MM.1S (cell line): ENCODE measurements around the gene CFAP46.

ENCODE experiments used
- CTCF ChIP-seq: fragments of 300-600 bp; sonication (generic); IDR thresholded peaks from 2 replicates; pipeline ENCODE4 v1.5.1; 2016; ENCODE audit warnings: antibody characterized with exemption, low read length, mixed read lengths
- EZH2 ChIP-seq: fragments of 300-600 bp; sonication (generic); optimal IDR thresholded peaks from 2 replicates; pipeline ENCODE3; 2017; ENCODE audit warnings: low read depth, mild to moderate bottlenecking, antibody characterized with exemption, low read length, mixed read lengths
- EZH2phosphoT487 ChIP-seq: fragments of 300-600 bp; sonication (generic); IDR thresholded peaks from 2 replicates; pipeline ENCODE4 v1.6.1; 2018; ENCODE audit warnings: antibody characterized with exemption, low read length

DNA sequence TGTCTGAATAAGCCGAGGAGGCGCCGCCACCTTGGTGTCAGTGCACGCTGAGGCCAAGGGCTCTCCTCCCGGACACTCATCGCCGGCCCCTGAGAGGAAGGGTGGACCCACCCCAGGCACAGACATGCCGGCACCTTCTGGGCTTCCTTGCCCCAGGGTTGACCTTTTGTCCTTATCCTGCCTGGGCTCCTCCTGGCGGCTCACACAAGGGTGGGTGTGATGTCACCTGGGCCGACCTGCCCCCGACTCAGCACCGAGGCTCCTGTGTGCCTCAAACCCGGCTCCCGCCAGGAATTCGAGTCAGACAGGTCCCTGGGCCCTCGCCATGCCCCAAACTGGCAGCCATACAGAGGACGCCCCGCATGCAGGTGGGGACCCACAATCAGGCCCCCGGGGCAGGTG, 17.7 kb upstream of the CFAP46 start:
- TF ChIP-seq CTCF (no peak), EZH2 (no peak), EZH2phosphoT487 (no peak)
